22Rv1 (cell line): Measurements from ENCODE around the gene ABHD18.
"Not testable (repeated sequence)": the region's sequence is repeated elsewhere in the genome, so short reads cannot be mapped to it uniquely, and the experiment has no call there.

Experiments used
- CTCF ChIP-seq: fragments of 450-650 bp; IDR thresholded peaks from 2 replicates; pipeline ENCODE4 v1.5.1; 2017; ENCODE audit warnings: mild to moderate bottlenecking
- ZFX ChIP-seq: fragments of 450-650 bp; IDR thresholded peaks from 2 replicates; pipeline ENCODE4 v1.6.1; 2017; ENCODE audit warnings: antibody characterized with exemption, borderline replicate concordance

DNA sequence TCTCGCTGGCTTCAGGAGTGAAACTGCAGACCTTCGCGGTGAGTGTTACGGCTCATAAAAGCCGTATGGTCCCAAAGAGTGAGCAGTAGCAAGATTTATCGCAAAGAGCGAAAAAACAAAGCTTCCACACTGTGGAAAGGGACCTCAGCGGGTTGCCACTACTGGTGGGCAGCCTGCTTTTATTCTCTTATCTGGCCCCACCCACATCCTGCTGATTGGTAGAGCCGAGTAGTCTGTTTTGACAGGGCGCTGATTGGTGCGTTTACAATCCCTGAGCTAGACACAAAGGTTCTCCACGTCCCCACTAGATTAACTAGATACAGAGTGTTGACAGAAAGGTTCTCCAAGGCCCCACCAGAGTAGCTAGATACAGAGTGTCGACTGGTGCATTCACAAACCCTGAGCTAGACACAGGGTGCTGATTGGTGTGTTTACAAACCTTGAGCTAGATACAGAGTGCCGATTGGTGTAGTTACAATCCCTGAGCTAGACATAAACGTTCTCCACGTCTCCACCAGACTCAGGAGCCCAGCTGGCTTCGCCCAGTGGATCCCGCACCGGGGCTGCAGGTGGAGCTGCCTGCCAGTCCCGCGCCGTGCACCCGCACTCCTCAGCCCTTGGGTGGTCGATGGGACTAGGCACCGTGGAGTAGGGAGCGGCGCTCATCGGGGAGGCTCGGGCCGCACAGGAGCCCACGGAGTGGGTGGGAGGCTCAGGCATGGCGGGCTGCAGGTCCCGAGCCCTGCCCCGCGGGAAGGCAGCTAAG lies 1.4 kb upstream of the ABHD18 start:
- TF ChIP-seq CTCF, ZFX: not testable (repeated sequence)
